SK-N-SH (cell line): ENCODE results near the gene ERVMER34-1.

ENCODE experiments used
- EP300 ChIP-seq, 2 experiments: IDR thresholded peaks; 2 replicates each; pipeline versions ENCODE4 v1.4.0 to v1.6.1; 2012; ENCODE audit warnings: borderline replicate concordance in 1 of 2, low read depth in 1 of 2, low read length in 1 of 2
- RFX5 ChIP-seq: IDR thresholded peaks from 2 replicates; pipeline ENCODE4 v1.6.1; 2012; ENCODE audit warnings: mild to moderate bottlenecking, improper control_type of control experiment, low read length
- TAF1 ChIP-seq: IDR thresholded peaks from 2 replicates; pipeline ENCODE4 v1.6.1; 2012; ENCODE audit warnings: low read depth, mild to moderate bottlenecking, low read length, moderate library complexity, borderline replicate concordance
- YY1 ChIP-seq: IDR thresholded peaks from 2 replicates; pipeline ENCODE4 v1.4.0; 2012; ENCODE audit warnings: low read depth, mild to moderate bottlenecking

- TF ChIP-seq EP300 (IDR thresholded peaks at IDR 0.05; ENCODE audit: borderline replicate concordance in 1 of 2, low read depth in 1 of 2, low read length in 1 of 2) (no peak), TAF1 (no peak), RFX5 (no peak), YY1 (no peak)
These were observed 40.0 kb downstream of the ERVMER34-1 start for GRCh38 chr4:52711272-52711671.
